HG02884 (cell line): ENCODE measurements around the gene S100A4.

ENCODE experiments used
- ATAC-seq: cut with Tn5 transposase; IDR thresholded peaks from one replicate; pipeline ENCODE4 v1.9.1; 2021; ENCODE audit warnings: mild to moderate bottlenecking, moderate library complexity; ENCODE audit not compliant: unreplicated experiment

Gene S100A4

DNA sequence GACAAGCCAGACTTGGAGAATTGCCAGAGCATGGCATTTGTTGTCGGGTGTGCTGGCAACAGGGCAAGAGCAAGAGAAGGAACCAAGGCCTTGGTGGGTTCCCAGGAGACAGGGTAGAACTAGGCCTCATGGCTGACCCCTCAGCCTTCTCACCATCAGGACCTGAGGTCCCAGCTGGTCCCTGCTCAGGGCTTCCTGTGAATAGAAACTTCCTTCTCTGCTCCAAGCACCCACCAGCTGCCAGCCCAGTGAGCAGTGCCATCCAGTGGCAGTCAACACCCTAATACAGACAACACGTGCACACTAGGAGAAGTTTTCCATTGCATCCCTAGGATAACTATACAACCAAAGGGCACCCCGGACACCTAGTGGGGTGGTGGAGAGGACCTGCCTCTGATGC, 32.6 kb downstream of the S100A4 start:
- no peak for ATAC-seq

DNA sequence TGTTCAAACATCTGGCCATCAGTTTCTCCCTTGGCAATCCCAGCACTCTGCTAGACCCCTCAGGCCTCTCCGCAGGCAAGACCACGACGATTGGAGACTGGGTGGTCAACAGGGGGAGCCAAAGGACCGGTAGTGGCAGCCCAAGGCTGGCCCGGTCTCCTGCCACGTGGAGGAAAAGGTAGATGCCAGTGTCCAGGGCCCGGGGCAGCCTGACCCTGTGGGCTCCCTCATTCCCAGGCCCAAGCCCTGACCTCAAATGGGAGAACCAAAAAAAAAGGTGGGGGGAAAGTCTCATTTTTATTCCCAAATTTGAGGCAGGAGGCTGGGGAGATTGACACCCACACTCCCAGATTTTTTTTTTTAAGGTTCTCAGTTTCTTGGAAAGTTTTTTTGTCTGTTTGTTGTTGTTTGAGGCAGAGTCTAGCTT, 34.6 kb downstream of the S100A4 start:
- ATAC-seq, result no peak

DNA sequence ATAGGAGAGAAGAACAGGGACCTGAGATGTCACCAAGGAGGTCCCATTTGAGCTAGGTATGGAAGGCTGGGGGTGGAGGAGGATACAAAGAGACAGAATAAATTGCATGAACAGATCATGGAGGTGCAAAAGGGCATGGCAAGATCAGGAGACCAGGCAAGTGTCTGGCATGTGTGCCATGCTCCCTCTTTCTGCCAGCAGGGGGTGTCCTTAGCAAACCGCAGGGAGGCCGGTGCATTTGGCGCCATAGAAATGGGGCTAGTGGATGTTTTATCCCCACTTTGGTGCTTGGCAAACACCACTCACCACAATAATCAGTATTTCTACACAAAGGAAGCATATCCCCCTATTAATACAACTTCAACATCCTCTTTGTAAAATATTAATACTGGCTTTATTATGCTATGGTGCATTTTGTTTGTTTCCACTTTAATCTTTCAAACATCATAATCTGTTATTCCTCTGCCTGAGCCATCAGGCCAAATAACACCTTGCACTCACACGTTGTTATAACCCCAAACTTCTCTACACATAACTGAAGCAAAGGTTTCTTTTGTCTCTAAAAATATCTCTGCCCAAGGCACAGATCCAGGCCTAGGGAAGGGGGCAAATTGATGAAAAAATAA, 35.8 kb downstream of the S100A4 start:
- no peak for ATAC-seq

DNA sequence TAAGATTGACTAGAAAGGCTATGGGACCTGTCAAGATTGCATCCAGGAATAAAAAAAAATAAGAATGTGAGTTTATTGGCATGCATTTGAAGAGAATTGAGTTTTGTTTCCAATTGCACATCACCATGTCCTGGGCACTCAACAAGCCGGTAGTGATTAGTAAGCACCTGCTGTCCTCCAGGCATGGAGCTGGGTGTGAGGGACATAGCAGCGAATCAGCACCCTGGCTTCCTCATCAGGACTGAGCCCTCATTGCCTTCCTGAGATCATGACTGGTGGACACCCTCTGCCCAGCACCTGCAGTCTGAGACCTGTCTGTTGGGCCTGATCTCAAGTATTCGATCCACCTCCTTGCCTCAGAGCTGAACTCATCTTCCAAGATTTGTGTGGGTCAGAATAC, 36.6 kb downstream of the S100A4 start:
- no peak for ATAC-seq

DNA sequence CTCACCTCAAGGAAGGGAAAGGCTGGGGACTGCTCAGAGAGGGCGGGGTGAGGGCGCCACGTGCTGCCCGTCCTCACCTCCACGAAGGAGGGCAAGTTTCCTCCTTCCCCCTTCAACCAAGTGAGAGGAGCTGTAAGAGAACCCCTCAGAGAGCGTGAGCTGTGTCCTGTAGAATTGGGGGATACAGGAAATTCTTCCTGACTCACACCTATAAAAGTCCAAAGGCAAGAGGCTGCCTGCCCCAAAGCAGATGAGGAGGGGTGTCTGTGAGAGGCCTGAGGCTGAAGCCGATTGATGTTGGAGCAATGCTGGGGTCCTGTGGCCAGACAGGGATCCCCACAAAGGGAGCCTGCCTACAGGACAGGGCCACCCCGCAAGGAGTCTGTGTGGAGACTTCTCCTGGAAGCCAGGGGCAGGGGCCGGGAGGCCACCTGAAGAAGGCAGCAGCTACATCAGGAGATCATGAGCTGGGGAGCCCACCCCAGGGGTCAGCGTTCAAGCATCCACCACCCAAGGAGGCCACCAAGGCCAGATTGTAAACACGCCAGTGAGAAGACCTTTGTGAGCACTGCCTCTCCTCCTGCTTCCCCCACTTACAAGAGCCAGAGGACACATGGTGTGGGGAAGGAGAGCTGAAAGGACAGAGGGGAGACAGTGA, 37.6 kb downstream of the S100A4 start:
- ATAC-seq, result no peak

DNA sequence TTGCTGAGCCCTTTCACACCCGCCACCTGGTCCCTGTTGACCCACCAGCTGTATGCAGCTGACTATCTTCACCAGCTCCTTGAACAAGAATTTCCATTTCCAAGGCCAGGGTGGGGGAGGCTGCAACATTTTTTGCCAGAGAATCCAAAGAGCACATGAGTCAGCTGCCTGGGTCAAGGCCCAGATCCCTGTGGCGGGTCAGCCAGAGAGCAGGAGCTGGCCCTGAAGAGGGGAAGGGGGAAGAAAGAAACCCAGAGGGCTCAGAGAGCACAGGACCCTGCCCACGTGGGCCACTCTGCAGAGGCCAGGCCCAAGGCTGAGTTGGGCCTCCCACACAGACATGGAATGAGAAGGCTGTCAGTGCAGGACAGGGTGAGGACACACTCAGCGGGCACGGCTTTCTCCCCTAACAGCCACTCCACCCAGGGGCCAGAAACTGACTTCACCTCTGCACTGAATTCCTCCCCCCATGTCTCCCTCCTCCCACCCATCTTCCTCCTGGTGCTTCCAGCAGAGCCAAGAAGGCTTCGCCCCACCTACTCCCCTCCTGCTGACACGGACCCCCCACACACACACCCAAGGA, 38.7 kb downstream of the S100A4 start:
- ATAC-seq, result no peak

DNA sequence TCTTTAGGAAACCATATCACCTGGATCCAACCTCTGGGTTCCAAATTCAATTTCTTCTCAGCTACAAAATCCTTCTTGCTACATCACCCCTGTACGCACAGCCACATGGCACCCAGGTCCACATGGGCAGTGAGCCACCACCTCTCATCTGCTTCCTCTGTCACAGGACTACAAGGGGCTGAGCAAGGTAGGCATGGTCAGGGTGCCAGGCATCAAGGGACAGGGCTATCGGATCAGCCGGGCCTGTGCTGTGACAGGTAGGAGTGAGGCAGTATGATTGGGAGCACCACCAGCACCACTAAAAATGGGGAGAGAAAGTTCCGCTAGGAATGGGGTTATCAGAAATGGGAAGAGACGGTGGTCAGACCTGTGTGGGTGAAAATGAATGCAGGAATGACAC, 39.2 kb downstream of the S100A4 start:
- no peak for ATAC-seq

DNA sequence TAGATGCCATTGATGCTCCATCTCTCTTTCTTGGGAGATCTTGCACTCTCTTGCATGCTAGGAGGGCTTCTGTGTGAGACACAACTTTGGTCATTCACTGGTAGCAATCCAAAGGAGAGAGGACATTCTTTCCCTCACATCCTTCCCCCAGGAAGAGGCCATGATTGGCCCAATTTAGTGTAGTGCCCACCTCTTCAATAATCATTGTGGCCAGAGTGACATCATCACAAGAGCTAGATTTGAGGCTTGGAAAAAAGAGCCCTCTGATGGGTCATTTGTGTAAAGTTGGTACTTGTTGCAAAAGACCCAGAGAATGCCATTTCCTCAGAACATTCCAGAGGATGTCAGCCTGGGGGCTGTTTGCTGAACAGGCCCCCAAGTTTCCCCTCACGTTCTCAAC, 40.0 kb downstream of the S100A4 start:
- no peak for ATAC-seq

DNA sequence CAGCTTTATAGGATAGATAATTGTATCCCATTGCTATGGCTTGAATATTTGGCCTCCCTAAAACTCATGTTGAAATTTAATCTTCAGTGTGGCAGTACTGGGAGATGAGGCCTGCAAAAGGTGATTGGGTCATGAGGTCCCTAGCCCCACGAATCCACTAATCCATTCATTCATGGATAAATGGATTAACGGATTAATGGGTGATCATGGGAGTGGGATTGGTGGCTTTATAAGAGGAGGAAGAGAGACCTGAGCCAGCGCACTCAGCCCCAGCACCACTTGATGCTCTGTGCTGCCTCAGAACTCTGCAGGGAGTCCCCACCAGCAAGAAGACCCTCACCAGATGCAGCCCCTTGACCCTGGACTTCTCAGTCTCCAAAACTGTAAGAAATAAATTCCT, 41.8 kb downstream of the S100A4 start:
- ATAC-seq, result no peak

DNA sequence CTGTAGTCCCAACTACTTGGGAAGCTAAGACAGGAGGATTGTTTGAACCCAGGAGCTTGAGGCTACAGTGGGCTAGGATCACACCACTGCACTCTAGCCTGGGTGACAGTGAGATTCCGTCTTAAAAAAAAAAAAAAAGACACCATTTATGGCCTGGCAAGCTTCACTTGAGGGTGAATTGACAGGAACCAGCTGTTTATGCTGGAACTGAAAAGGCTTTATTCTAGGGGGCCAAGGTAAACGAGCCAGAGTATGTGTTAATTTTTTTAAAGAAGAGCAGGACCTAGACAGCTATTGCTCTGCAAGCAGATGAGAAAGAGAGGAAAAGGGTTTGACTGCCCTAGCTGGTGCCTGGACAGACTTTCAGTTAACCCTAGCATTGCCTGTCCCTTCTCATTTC, 46.9 kb downstream of the S100A4 start:
- ATAC-seq, result no peak

DNA sequence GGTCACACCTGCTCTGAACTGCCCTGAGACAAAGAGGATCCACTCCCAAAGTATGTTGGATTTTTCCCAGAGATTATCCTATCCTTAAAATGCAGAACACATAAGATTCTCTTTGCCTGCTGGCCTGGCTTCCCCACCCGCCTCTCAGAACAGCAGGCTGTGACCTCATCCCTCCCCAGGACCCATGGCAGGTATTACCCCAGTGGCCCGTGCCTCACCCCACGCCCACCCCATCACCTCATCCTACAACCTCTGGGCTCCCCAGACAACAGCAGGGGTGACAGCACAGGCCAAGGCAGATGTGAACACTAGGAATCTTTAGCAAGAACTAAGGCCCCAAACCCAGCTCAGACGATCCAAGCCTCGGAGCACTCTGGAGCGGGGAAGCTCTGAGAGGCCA, 50.1 kb downstream of the S100A4 start:
- no peak for ATAC-seq

DNA sequence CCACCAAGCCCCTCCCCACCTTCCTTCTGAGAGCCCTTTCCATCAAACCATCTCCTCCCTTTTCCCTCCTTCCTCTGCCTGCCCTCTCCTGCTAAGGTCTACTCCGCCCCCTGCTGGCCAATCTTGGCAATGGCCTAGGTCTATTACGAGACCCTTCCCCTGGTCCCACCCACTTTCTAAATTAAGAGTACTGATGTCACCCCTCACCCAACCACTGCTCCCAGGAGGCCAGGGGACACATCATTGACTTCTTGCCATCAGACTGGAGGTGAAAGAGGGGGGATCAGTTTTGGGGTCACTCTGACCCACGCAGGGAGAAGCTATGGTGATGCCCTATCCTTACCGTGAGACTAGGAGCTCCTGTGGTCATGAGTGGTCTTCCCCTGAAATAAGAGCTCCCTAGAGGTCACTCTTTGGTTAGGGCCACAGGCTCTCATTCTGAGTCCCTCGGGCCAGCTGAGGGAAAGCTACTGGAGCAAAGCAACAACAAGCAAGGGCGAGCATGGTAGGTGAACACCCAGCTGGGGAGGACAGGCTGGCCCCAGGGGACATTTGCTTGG, 50.5 kb downstream of the S100A4 start:
- ATAC-seq, result no peak
